ENCODE measurements around the gene CAMKMT. TPM values are rescaled to one million over a fixed set of nuclear protein-coding genes. Genes with fewer than 3 reads are reported as not detected.

Gene CAMKMT
- total RNA-seq, 4 donors from 2014 or later: 7.6 to 16.2 (median 9.4) TPM

- DNase-seq (ENCODE audit: low spot score) (no peak), ATAC-seq (ENCODE audit: low FRiP score) (no peak)
- no peak for TF ChIP-seq CTCF (IDR thresholded peaks at IDR 0.05)
Observed at GRCh38 chr2:44598330-44599119, 236.8 kb downstream of the CAMKMT start.

GRCh38 chr2:44599130-44599529 lies 237.4 kb downstream of the CAMKMT start:
- no peak for ATAC-seq (ENCODE audit: low FRiP score)
- no peak for DNase-seq (ENCODE audit: low spot score)
- no peak for TF ChIP-seq CTCF (IDR thresholded peaks at IDR 0.05)

GRCh38 chr2:44602446-44602845 lies 240.7 kb downstream of the CAMKMT start:
- DNase-seq (ENCODE audit: low spot score): no peak
- no peak for ATAC-seq (ENCODE audit: low FRiP score)
- TF ChIP-seq CTCF (IDR thresholded peaks at IDR 0.05): no peak

- DNase-seq (ENCODE audit: low spot score) (no peak), ATAC-seq (ENCODE audit: low FRiP score) (no peak)
- TF ChIP-seq CTCF (IDR thresholded peaks at IDR 0.05): no peak
Observed at GRCh38 chr2:44605511-44605910, 243.8 kb downstream of the CAMKMT start.

- DNase-seq (ENCODE audit: low spot score) (no peak), ATAC-seq (ENCODE audit: low FRiP score) (no peak)
- no peak for TF ChIP-seq CTCF (IDR thresholded peaks at IDR 0.05)
Observed at GRCh38 chr2:44612276-44612675, 250.5 kb downstream of the CAMKMT start.

GRCh38 chr2:44614940-44615339 lies 253.2 kb downstream of the CAMKMT start:
- DNase-seq (ENCODE audit: low spot score): no peak
- ATAC-seq (ENCODE audit: low FRiP score): no peak

More at GRCh38 chr2:44614940-44615339, 253.2 kb downstream of the CAMKMT start:
- TF ChIP-seq CTCF (IDR thresholded peaks at IDR 0.05): no peak
